ENCODE data around the gene ATP8B4. TPM values are rescaled to one million over a fixed set of nuclear protein-coding genes. Genes with fewer than 3 reads are reported as not detected.

The ATP8B4 gene
- total RNA-seq, 1 experiment from 2014 or later: not detected

GRCh38 chr15:50044904-50045303, 74.1 kb downstream of the ATP8B4 start:
- DNase-seq (ENCODE audit: low read depth, low spot score): no peak
- ATAC-seq: no peak
- TF ChIP-seq REST (IDR thresholded peaks at IDR 0.05; ENCODE audit: insufficient read depth in 1 of 2, low read depth in 2 of 2, low read length in 1 of 2) (no peak), CTCF (IDR thresholded peaks at IDR 0.05) (no peak), TCF7L2 (IDR thresholded peaks at IDR 0.05; ENCODE audit: low read depth, low read length) (no peak), SIN3A (IDR thresholded peaks at IDR 0.05; ENCODE audit: borderline replicate concordance, insufficient read depth, low read depth, low read length) (no peak), POLR2AphosphoS5 (IDR thresholded peaks at IDR 0.05; ENCODE audit: low read depth, low read length) (no peak)
- no peaks in the 10 kb centered on the region for H3K4me1 ChIP-seq (ENCODE audit: control insufficient read depth, insufficient read depth, low read length)
- H3K4me3 ChIP-seq (ENCODE audit: low read depth in 2 of 2, low read length in 2 of 2): no peak overlapping the region
- BruUV-seq (replicated peaks): no TSS peak
- intact Hi-C loops (cut with micrococcal nuclease; ENCODE audit: unreplicated experiment): no loop called here
- in situ Hi-C loops (cut with HindIII; ENCODE audit: low pct_unique_long_range_greater_than_20kb, low sequenced_read_pairs): no loop called here
- no peaks in the 10 kb centered on the region for H3K36me3 ChIP-seq (ENCODE audit: control insufficient read depth, insufficient read depth, low read length)
- POLR2A ChIA-PET: no interaction called here
- H3K27me3 ChIP-seq (ENCODE audit: control insufficient read depth, insufficient read depth, low read length): no peaks in the 10 kb centered on the region
- no peak overlapping the region for H3K27ac ChIP-seq (ENCODE audit: low read length)
- CTCF ChIA-PET: no interaction called here
- H3K9me3 ChIP-seq (ENCODE audit: control insufficient read depth, insufficient read depth, low read depth, low read length): no peaks in the 10 kb centered on the region

- ATAC-seq (no peak), DNase-seq (ENCODE audit: low read depth, low spot score) (no peak)
- H3K9me3 ChIP-seq (ENCODE audit: control insufficient read depth, insufficient read depth, low read depth, low read length): no peaks in the 10 kb centered on the region
- POLR2A ChIA-PET: no interaction called here
- H3K27me3 ChIP-seq (ENCODE audit: control insufficient read depth, insufficient read depth, low read length): no peaks in the 10 kb centered on the region
- H3K4me3 ChIP-seq (ENCODE audit: low read depth in 2 of 2, low read length in 2 of 2): no peak overlapping the region
- TF ChIP-seq CTCF (IDR thresholded peaks at IDR 0.05) (no peak), SIN3A (IDR thresholded peaks at IDR 0.05; ENCODE audit: borderline replicate concordance, insufficient read depth, low read depth, low read length) (no peak), REST (IDR thresholded peaks at IDR 0.05; ENCODE audit: insufficient read depth in 1 of 2, low read depth in 2 of 2, low read length in 1 of 2) (no peak), POLR2AphosphoS5 (IDR thresholded peaks at IDR 0.05; ENCODE audit: low read depth, low read length) (no peak), TCF7L2 (IDR thresholded peaks at IDR 0.05; ENCODE audit: low read depth, low read length) (no peak)
- no TSS peak for BruUV-seq (replicated peaks)
- H3K36me3 ChIP-seq (ENCODE audit: control insufficient read depth, insufficient read depth, low read length): no peaks in the 10 kb centered on the region
- no peak overlapping the region for H3K27ac ChIP-seq (ENCODE audit: low read length)
- CTCF ChIA-PET: no interaction called here
- in situ Hi-C loops (cut with HindIII; ENCODE audit: low pct_unique_long_range_greater_than_20kb, low sequenced_read_pairs): no loop called here
- intact Hi-C loops (cut with micrococcal nuclease; ENCODE audit: unreplicated experiment): no loop called here
- no peaks in the 10 kb centered on the region for H3K4me1 ChIP-seq (ENCODE audit: control insufficient read depth, insufficient read depth, low read length)
These were observed 74.6 kb downstream of the ATP8B4 start for GRCh38 chr15:50044406-50044805.

All from Panc1 (cell line).